ENCODE results near the gene AUTS2.

Gene AUTS2

GRCh38 chr7:69656890-69657289 lies 58.6 kb downstream of the AUTS2 start:
- no peak for DNase-seq (ENCODE audit: low read depth in 2 of 2)

- no peak for DNase-seq (ENCODE audit: low read depth in 2 of 2)
Measured at GRCh38 chr7:69657331-69657730, 59.1 kb downstream of the AUTS2 start.

GRCh38 chr7:69657985-69658384 lies 59.7 kb downstream of the AUTS2 start:
- no peak for DNase-seq (ENCODE audit: low read depth in 2 of 2)

- DNase-seq (ENCODE audit: low read depth in 2 of 2), result no peak
Measured at GRCh38 chr7:69659983-69660382, 61.7 kb downstream of the AUTS2 start.

GRCh38 chr7:69661342-69661741 lies 63.1 kb downstream of the AUTS2 start:
- DNase-seq (ENCODE audit: low read depth in 2 of 2), result no peak

GRCh38 chr7:69663911-69664832 lies 65.9 kb downstream of the AUTS2 start:
- no peak for DNase-seq (ENCODE audit: low read depth in 2 of 2)

- no peak for DNase-seq (ENCODE audit: low read depth in 2 of 2)
Measured at GRCh38 chr7:69665369-69665768, 67.1 kb downstream of the AUTS2 start.

GRCh38 chr7:69668339-69668870 lies 70.1 kb downstream of the AUTS2 start:
- no peak for DNase-seq (ENCODE audit: low read depth in 2 of 2)

GRCh38 chr7:69670701-69671100 lies 72.4 kb downstream of the AUTS2 start:
- no peak for DNase-seq (ENCODE audit: low read depth in 2 of 2)

- DNase-seq (ENCODE audit: low read depth in 2 of 2), result no peak
Measured at GRCh38 chr7:69673074-69673473, 74.8 kb downstream of the AUTS2 start.

GRCh38 chr7:69674701-69675182 lies 76.5 kb downstream of the AUTS2 start:
- no peak for DNase-seq (ENCODE audit: low read depth in 2 of 2)

GRCh38 chr7:69676247-69676646 lies 78.0 kb downstream of the AUTS2 start:
- DNase-seq (ENCODE audit: low read depth in 2 of 2), result no peak

- no peak for DNase-seq (ENCODE audit: low read depth in 2 of 2)
Measured at GRCh38 chr7:69677054-69677852, 79.0 kb downstream of the AUTS2 start.

- no peak for DNase-seq (ENCODE audit: low read depth in 2 of 2)
Measured at GRCh38 chr7:69677881-69678493, 79.7 kb downstream of the AUTS2 start.

GRCh38 chr7:69678494-69679187 lies 80.4 kb downstream of the AUTS2 start:
- no peak for DNase-seq (ENCODE audit: low read depth in 2 of 2)

GRCh38 chr7:69681181-69681580 lies 82.9 kb downstream of the AUTS2 start:
- DNase-seq (ENCODE audit: low read depth in 2 of 2), result no peak

GRCh38 chr7:69682518-69682917 lies 84.2 kb downstream of the AUTS2 start:
- no peak for DNase-seq (ENCODE audit: low read depth in 2 of 2)

GRCh38 chr7:69683002-69683401 lies 84.7 kb downstream of the AUTS2 start:
- DNase-seq (ENCODE audit: low read depth in 2 of 2), result no peak

- no peak for DNase-seq (ENCODE audit: low read depth in 2 of 2)
Measured at GRCh38 chr7:69684369-69685292, 86.4 kb downstream of the AUTS2 start.

GRCh38 chr7:69685293-69685631 lies 87.0 kb downstream of the AUTS2 start:
- DNase-seq (ENCODE audit: low read depth in 2 of 2), result no peak
